HG02973 (cell line): ENCODE measurements around the gene DEFB124.
"Not testable (repeated sequence)": the region's sequence is repeated elsewhere in the genome, so short reads cannot be mapped to it uniquely, and the experiment has no call there.

Source experiments
- ATAC-seq: cut with Tn5 transposase; IDR thresholded peaks from one replicate; pipeline ENCODE4 v1.9.1; 2021; ENCODE audit warnings: moderate library complexity; ENCODE audit not compliant: unreplicated experiment

Gene DEFB124

DNA sequence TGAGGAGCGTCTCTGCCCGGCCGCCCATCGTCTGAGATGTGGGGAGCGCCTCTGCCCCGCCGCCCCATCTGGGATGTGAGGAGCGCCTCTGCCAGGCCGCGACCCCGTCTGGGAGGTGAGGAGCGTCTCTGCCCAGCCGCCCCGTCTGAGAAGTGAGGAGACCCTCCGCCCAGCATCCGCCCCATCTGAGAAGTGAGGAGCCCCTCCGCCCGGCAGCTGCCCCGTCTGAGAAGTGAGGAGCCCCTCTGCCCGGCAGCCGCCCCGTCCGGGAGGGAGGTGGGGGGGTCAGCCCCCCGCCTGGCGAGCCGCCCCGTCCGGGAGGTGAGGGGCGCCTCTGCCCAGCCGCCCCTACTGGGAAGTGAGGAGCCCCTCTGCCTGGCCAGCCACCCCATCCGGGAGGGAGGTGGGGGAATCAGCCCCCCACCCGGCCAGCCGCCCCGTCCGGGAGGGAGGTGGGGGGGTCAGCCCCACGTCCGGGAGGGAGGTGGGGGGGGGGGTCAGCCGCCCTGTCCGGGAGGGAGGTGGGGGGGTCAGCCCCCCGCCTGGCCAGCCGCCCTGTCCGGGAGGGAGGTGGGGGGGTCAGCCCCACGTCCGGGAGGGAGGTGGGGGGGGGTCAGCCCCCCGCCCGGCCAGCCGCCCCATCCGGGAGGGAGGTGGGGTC is 47.9 kb downstream of the DEFB124 start:
- not testable (repeated sequence) for ATAC-seq

GRCh38 chr20:31425797-31426196 is 49.1 kb downstream of the DEFB124 start:
- no peak for ATAC-seq

DNA sequence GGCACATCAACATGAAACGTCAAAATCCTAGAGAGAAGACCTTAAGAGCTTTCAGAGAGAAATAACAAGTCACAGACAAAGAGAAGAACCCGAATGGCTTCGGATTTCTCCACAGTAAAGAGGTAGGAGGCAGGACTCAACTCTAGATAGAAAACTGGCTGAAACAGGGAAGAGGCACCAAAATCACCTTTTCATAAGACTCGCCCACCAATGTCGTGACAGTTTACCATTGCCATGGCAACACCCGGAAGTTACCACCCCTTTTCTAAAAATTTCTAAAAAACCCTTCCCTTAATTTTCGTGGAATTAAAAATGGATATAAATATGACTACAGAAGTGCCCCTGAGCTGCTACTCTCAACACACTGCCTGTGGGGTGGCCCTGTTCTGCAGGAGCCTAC is 56.6 kb downstream of the DEFB124 start:
- no peak for ATAC-seq

GRCh38 chr20:31415653-31416052 is 59.3 kb downstream of the DEFB124 start:
- no peak for ATAC-seq
